Activated T-helper 9 cell treated with anti-CD3 and anti-CD28 coated beads, Interleukin-2, amount 50 U/mL, for 16 hours (primary cell): ENCODE results near the gene MAEA.

Experiments
- DNase-seq: peaks from one replicate; pipeline ENCODE4 v3.0.0-alpha.2; 2020; ENCODE audit warnings: low read depth

The MAEA gene

GRCh38 chr4:1380368-1381151, 90.9 kb downstream of the MAEA start:
- DNase-seq = no peak

DNA sequence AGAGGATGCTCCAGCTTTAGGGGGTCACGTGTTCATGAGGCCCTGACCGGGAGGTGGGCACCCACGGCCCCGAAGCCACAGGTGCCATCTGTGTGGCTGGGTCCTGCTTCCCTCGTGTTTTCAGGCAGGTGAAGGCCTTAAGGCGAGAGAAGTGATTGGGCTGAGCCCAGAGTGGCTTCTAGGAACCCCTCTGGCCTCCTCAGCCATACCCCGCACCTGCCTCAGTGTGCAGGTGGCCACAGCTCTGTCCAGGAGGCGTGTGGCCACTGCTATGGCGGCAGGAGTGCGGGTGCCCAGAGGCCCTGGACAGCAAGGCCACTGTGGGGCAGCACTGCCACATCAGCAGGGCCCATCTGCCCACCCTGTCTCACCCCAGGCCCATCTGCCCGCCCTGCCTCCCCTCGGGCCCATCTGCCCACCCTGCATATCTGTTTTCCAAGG, 91.5 kb downstream of the MAEA start:
- DNase-seq = no peak

GRCh38 chr4:1381944-1382541, 92.4 kb downstream of the MAEA start:
- no peak for DNase-seq

DNA sequence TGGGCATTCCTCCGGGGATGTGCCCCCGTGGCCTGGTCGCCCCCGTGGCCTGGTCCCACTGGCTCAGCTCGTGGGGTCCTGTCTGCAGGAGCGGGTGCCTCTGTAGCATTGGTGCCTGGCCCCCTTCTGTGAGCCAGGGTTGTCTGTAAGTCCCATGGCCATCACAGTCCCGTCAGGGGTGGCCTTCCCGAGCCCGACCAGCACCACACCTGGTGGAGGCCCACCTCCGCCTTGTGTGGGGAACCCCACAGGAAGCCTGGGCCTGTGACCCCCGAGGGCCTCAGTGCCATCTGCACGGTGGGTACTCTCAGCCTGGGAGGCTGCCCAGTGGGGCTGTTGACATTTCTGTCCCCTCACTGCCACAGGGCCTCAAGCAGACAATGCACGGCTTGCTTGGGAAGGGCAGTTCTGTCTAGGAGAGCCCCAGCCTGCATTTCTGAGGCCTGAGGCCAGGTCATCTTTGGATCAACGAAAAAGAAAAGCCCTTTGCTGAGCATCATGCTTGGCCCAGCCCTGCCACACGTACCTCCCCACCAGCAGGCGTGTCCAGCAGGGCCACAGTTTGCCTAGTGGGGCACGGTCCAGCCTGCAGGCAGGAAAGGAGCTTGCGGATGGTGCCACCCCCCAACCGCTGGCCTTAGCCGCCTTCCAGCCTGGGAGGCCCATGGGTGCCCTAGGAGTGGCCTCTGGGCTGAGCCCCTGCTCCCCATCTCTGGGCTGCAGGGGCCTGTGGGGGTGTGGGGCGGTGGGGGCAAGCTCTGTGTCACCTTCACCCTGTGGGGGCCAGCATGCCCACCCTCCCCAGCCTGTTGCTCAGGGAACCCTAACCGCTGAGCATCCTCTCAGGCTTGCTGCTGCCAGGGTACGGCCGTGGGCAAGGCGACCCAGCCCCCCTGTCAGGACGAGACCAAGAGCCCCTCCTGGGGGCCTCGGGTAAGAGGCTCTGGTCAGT, 93.4 kb downstream of the MAEA start:
- no peak for DNase-seq

- no peak for DNase-seq
Measured at GRCh38 chr4:1383728-1384591, 94.3 kb downstream of the MAEA start.

DNA sequence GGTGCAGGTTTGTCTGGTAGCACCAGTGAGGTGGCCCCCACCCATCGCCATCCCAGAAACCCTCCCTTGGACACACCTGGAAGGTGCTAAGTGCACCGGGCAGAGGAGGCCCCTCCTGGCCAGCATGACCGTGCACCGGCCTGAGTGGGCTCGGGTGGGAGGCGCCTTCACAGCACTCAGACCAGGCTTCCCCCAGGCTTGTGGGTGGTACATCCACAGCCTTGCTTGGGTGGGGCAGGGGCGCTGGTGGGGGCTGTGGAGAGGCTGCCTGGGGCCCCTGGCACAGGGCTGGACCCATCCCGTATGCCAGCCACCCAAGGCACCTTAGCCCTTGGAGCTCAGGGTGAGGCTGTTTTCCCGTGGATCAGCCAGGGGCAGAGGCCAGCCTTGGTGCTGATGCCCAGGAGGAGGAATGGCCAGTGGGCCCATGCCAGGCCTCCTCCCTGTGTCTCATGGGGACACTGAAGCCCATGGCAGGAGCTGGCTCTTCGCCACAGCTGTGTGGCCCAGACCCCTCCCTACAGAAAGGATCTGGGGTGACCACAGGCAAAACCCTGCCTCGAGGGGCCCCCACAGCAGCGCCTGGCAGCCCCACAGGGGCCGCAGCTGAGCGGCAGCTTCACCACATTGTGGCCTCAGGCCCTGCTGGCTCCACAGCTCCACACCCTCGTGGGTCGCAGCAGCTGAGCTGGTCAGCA, 95.1 kb downstream of the MAEA start:
- no peak for DNase-seq

GRCh38 chr4:1385373-1386340, 96.0 kb downstream of the MAEA start:
- DNase-seq = no peak
